SK-N-SH (cell line): ENCODE results near the gene NODAL. TPM values are rescaled to one million over a fixed set of nuclear protein-coding genes. Genes with fewer than 3 reads are reported as not detected.

Experiments used
- CTCF ChIA-PET: fragments of 300-600, 350-600 bp; formaldehyde crosslinking; extraction: SDS; loops from one replicate; lab custom pipeline; 2021; lab: Yijun Ruan, JAX
- POLR2A ChIA-PET: fragments of 350-600 bp; sonication (Branson Sonifier 250); formaldehyde crosslinking; extraction: SDS; loops from one replicate; lab custom pipeline; 2020; ENCODE audit warnings: antibody characterized with exemption, inconsistent platforms; lab: Yijun Ruan, JAX
- DNase-seq: peaks from one replicate; pipeline ENCODE4 v3.0.0; 2012
- H2AFZ ChIP-seq: fragments of 200-600 bp; sonication (generic); 2 replicates; pipeline ENCODE4 v1.8.1; 2016; ENCODE audit warnings: antibody characterized with exemption, mild to moderate bottlenecking, low read depth
- H3F3A ChIP-seq: fragments of 200-600 bp; sonication (generic); replicated peaks from 2 replicates; pipeline ENCODE3; 2016; ENCODE audit warnings: antibody characterized with exemption, mild to moderate bottlenecking; ENCODE audit not compliant: insufficient read depth
- H3K27ac ChIP-seq, 2 experiments: fragments of 200-500 bp in 1 of 2; fragments of 200-600 bp in 1 of 2; sonication (Bioruptor generic) in 1 of 2; sonication (generic), shearing (Covaris generic) in 1 of 2; 2 replicates each; pipeline versions ENCODE4 v1.5.1 to v1.6.1; 2014 to 2016; ENCODE audit warnings: low read depth in 2 of 2, inconsistent platforms in 1 of 2, low read length in 1 of 2, mild to moderate bottlenecking in 1 of 2, mixed read lengths in 1 of 2
- H3K27me3 ChIP-seq: fragments of 200-600 bp; sonication (generic), shearing (Covaris generic); 2 replicates; pipeline ENCODE4 v1.6.1; 2016; ENCODE audit warnings: mixed run types; ENCODE audit not compliant: insufficient read depth
- H3K36me3 ChIP-seq, 2 experiments: fragments of 200-500 bp in 1 of 2; fragments of 200-600 bp in 1 of 2; sonication (Bioruptor generic) in 1 of 2; sonication (generic) in 1 of 2; replicated peaks in 1 of 2; 2 replicates each; pipeline versions ENCODE3 to v1.5.1; 2014 to 2016; ENCODE audit warnings: low read length in 1 of 2, mild to moderate bottlenecking in 1 of 2; ENCODE audit not compliant: insufficient read depth in 2 of 2, control insufficient read depth in 1 of 2
- H3K4me1 ChIP-seq, 2 experiments: fragments of 200-500 bp in 1 of 2; fragments of 200-600 bp in 1 of 2; sonication (Bioruptor generic) in 1 of 2; sonication (generic), shearing (Covaris generic) in 1 of 2; 2 replicates each; pipeline versions ENCODE4 v1.5.1 to v1.6.1; 2014 to 2016; ENCODE audit warnings: low read depth in 1 of 2, low read length in 1 of 2, mixed run types in 1 of 2; ENCODE audit not compliant: insufficient read depth in 2 of 2, control insufficient read depth in 1 of 2
- H3K4me2 ChIP-seq: fragments of 200-600 bp; sonication (generic), shearing (Covaris generic); 2 replicates; pipeline ENCODE4 v1.6.1; 2017; ENCODE audit warnings: mixed run types
- H3K4me3 ChIP-seq, 2 experiments: fragments of 200-500 bp in 1 of 2; fragments of 200-600 bp in 1 of 2; sonication (Bioruptor generic) in 1 of 2; sonication (generic), shearing (Covaris generic) in 1 of 2; 2 replicates each; pipeline versions ENCODE4 v1.5.1 to v1.8.1; 2014 to 2016; ENCODE audit warnings: low read depth in 2 of 2, inconsistent platforms in 1 of 2, low read length in 1 of 2, mild to moderate bottlenecking in 1 of 2, mixed read lengths in 1 of 2, moderate library complexity in 1 of 2
- H3K79me2 ChIP-seq: fragments of 200-600 bp; sonication (generic); 2 replicates; pipeline ENCODE4 v1.8.1; 2017; ENCODE audit warnings: mild to moderate bottlenecking; ENCODE audit not compliant: insufficient read depth
- H3K9ac ChIP-seq: fragments of 200-600 bp; sonication (generic); 2 replicates; pipeline ENCODE4 v1.6.1; 2017; ENCODE audit warnings: mixed run types
- H3K9me2 ChIP-seq: fragments of 200-600 bp; sonication (generic); 2 replicates; pipeline ENCODE4 v1.6.1; 2017; ENCODE audit warnings: mixed run types
- H3K9me3 ChIP-seq: fragments of 200-600 bp; sonication (generic); 2 replicates; pipeline ENCODE4 v1.6.1; 2017; ENCODE audit warnings: mixed run types, mild to moderate bottlenecking, moderate library complexity
- H4K20me1 ChIP-seq: fragments of 200-600 bp; sonication (generic); 2 replicates; pipeline ENCODE4 v1.6.1; 2017; ENCODE audit warnings: mild to moderate bottlenecking, mixed run types; ENCODE audit not compliant: insufficient read depth
- CHD2 ChIP-seq: fragments of 150-350 bp; IDR thresholded peaks from 2 replicates; pipeline ENCODE4 v1.6.1; 2018; ENCODE audit warnings: low read length; ENCODE audit not compliant: partially characterized antibody
- EZH2phosphoT487 ChIP-seq: fragments of 200-600 bp; sonication (generic); IDR thresholded peaks from 2 replicates; pipeline ENCODE4 v1.6.1; 2017; ENCODE audit warnings: low read depth, mixed run types, mild to moderate bottlenecking, antibody characterized with exemption, moderate library complexity, borderline replicate concordance
- GATA2 ChIP-seq: sonication (generic); formaldehyde crosslinking; IDR thresholded peaks from 2 replicates; pipeline ENCODE4 v1.5.0; 2020; ENCODE audit warnings: mild to moderate bottlenecking, missing genetic modification reagents
- JUND ChIP-seq: IDR thresholded peaks from 2 replicates; pipeline ENCODE4 v1.4.0; 2012
- RAD21 ChIP-seq: IDR thresholded peaks from 2 replicates; pipeline ENCODE4 v1.6.1; 2012; ENCODE audit warnings: mild to moderate bottlenecking, low read length
- RCOR1 ChIP-seq: fragments of 150-350 bp; IDR thresholded peaks from 2 replicates; pipeline ENCODE4 v1.6.1; 2017; ENCODE audit warnings: antibody characterized with exemption, low read length
- TCF12 ChIP-seq: IDR thresholded peaks from 2 replicates; pipeline ENCODE4 v1.4.0; 2012
- YY1 ChIP-seq: IDR thresholded peaks from 2 replicates; pipeline ENCODE4 v1.4.0; 2012; ENCODE audit warnings: low read depth, mild to moderate bottlenecking
- whole genome bisulfite sequencing: methylation state at CpG from one replicate; pipeline ENCODE4 v1.1.6; 2017; ENCODE audit warnings: low lambda C conversion rate; 5-methylcytosine and 5-hydroxymethylcytosine counted together
- polyA plus RNA-seq, 3 experiments: library from polyadenylated mRNA; depleted of rRNA; stranded (reverse); fragments of >200 nt; gene quantifications; 2 replicates each; pipeline ENCODE4 v1.2.3, GENCODE V29; 2012
- TF ChIP-seq, protein P1 (sequence below): fragments of 150-350 bp; IDR thresholded peaks from 2 replicates; pipeline ENCODE4 v1.6.1; 2016; ENCODE audit warnings: mild to moderate bottlenecking, low read depth, low read length

NODAL gene
- polyA plus RNA-seq, 1 of the 3 experiments (the other 2 are of a cell fraction) = not detected

DNA sequence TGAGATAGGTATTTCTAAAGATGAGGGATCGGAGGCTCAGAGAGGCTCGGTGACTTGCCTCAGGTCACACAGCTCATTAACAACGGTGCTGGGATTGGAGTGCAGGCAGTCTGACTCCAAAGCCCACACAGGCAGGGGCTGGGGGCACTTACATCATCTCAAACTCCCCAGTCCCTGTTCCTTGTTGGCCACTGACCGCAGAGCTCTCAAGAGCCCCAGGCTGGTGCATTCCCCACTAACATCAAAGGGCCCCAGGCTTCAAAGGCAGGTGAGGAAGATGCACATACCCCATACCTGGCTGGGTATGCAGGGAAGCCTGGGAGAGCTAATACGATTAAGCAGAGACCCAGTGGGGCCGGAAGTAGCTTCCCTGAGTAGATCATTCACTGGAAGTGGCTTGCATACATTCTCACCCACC is 13.7 kb upstream of the NODAL start:
- DNase-seq = no peak
- CTCF ChIA-PET = interaction anchor here (1.4 to 2.0 kb wide), 2 partner anchors 10 to 94 kb away, joined by 4 to 6 read pairs; no protein-coding TSS in a partner anchor
- H3K9me2 ChIP-seq = no peaks in the 10 kb centered on the region
- no peak for TF ChIP-seq RAD21
- no peak for TF ChIP-seq JUND
- TF ChIP-seq, protein P1, sequence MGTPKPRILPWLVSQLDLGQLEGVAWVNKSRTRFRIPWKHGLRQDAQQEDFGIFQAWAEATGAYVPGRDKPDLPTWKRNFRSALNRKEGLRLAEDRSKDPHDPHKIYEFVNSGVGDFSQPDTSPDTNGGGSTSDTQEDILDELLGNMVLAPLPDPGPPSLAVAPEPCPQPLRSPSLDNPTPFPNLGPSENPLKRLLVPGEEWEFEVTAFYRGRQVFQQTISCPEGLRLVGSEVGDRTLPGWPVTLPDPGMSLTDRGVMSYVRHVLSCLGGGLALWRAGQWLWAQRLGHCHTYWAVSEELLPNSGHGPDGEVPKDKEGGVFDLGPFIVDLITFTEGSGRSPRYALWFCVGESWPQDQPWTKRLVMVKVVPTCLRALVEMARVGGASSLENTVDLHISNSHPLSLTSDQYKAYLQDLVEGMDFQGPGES = no peak
- TF ChIP-seq YY1 = no peak
- no peak for TF ChIP-seq EZH2phosphoT487
- no peak for TF ChIP-seq CHD2
- no peak for TF ChIP-seq RCOR1
- H3F3A ChIP-seq = no peaks in the 10 kb centered on the region
- POLR2A ChIA-PET = no interaction called here
- H3K27me3 ChIP-seq = peaks cover 5% of the 10 kb centered on the region; the same call in 1 of the 2 replicates
- no peak overlapping the region for H3K9ac ChIP-seq
- H3K9me3 ChIP-seq = no peaks in the 10 kb centered on the region
- H4K20me1 ChIP-seq = no peaks in the 10 kb centered on the region
- H3K4me2 ChIP-seq = no peak overlapping the region
- H3K27ac ChIP-seq = no peak overlapping the region
- H3K79me2 ChIP-seq = no peaks in the 10 kb centered on the region
- H3K4me3 ChIP-seq = no peak overlapping the region
- H3K4me1 ChIP-seq = peaks cover 0 to 12% of the 10 kb centered on the region in 2 experiments; a peak in 1 of 4 replicates
- 74% methylated on average over 5 of the region's 6 CpGs for WGBS
- H3K36me3 ChIP-seq = no peaks in the 10 kb centered on the region
- no peak overlapping the region for H2AFZ ChIP-seq

DNA sequence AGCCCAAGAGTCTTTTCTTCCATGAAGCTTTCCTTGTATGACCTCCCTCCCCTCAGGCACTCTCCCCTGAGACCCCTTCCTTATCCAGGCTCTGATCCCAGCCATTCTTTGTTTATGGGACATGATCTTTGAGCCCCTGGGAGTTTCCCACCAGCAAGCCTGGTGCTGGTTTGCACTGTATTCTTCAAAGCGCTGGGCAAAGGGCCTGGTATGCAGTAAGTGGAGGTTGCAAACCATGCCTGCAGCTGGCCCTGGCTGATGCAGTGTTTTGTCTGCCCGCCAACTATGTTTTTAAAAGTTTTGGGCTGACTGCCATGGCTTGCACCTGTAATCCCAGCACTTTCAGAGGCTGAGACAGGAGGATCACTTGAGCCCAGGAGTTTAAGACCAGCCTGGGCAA is 6.8 kb upstream of the NODAL start:
- no peak overlapping the region for H2AFZ ChIP-seq
- no peak overlapping the region for H3K27ac ChIP-seq
- no peak for DNase-seq
- H3K4me1 ChIP-seq = peaks cover 0 to 8% of the 10 kb centered on the region in 2 experiments; a peak in 1 of 4 replicates
- peak; percentile 9; the same call in 1 of the 2 replicates for TF ChIP-seq TCF12
- no peak for TF ChIP-seq GATA2 (CRISPR knock-in tag)
- WGBS = 81% methylated on average over 2 of the region's 2 CpGs
- H3K9ac ChIP-seq = no peak overlapping the region
- H3K9me2 ChIP-seq = no peaks in the 10 kb centered on the region
- no peaks in the 10 kb centered on the region for H3K79me2 ChIP-seq
- no peak overlapping the region for H3K4me3 ChIP-seq
- ChIA-PET POLR2A (no interaction called here), CTCF (interaction anchor here (1.4 kb wide), 1 partner anchor 13 kb away, joined by 8 read pairs; no protein-coding TSS in a partner anchor)
- no peaks in the 10 kb centered on the region for H3K36me3 ChIP-seq
- no peak overlapping the region for H3K4me2 ChIP-seq
- no peaks in the 10 kb centered on the region for H3F3A ChIP-seq
- H3K27me3 ChIP-seq = peaks cover 5% of the 10 kb centered on the region; the same call in 1 of the 2 replicates
- H3K9me3 ChIP-seq = no peaks in the 10 kb centered on the region
- H4K20me1 ChIP-seq = no peaks in the 10 kb centered on the region
